Keratinocyte (primary cell): ENCODE data around the gene AGFG1. TPM values are rescaled to one million over a fixed set of nuclear protein-coding genes. Genes with fewer than 3 reads are reported as not detected.

Experiments used
- DNase-seq: peaks from one replicate; pipeline ENCODE4 v3.0.0-alpha.2; 2011; ENCODE audit warnings: low read depth, missing footprints, low spot score
- FAIRE-seq: peaks from 2 replicates; lab custom pipeline; 2011; peaks lifted over from hg19 to GRCh38; lab: Jason Lieb, UNC
- H2AFZ ChIP-seq: 2 replicates; pipeline ENCODE4 v1.6.0; 2012; ENCODE audit warnings: low read length, control low read depth, inconsistent platforms; ENCODE audit not compliant: control insufficient read depth
- H3K27ac ChIP-seq: 2 replicates; pipeline ENCODE4 v1.5.1; 2011; ENCODE audit warnings: low read length; ENCODE audit not compliant: control insufficient read depth, insufficient read depth
- H3K27me3 ChIP-seq: 3 replicates; pipeline ENCODE4 v1.6.0; 2011; ENCODE audit warnings: low read length; ENCODE audit not compliant: control insufficient read depth, insufficient read depth; ENCODE audit errors: extremely low read depth
- H3K36me3 ChIP-seq, 2 experiments: 2 replicates in 1 of 2; 3 replicates in 1 of 2; pipeline ENCODE4 v1.5.1; 2011; ENCODE audit warnings: low read length in 2 of 2, mild to moderate bottlenecking in 1 of 2; ENCODE audit not compliant: control insufficient read depth in 2 of 2, insufficient read depth in 2 of 2; ENCODE audit errors: extremely low read depth in 1 of 2
- H3K4me1 ChIP-seq: 3 replicates; pipeline ENCODE4 v1.5.1; 2011; ENCODE audit warnings: low read length; ENCODE audit not compliant: control insufficient read depth, insufficient read depth; ENCODE audit errors: extremely low read depth
- H3K4me2 ChIP-seq: 3 replicates; pipeline ENCODE4 v1.6.0; 2011; ENCODE audit warnings: low read depth, low read length; ENCODE audit not compliant: control insufficient read depth, insufficient read depth; ENCODE audit errors: extremely low read depth
- H3K4me3 ChIP-seq, 3 experiments: fragments of 200-600 bp in 1 of 3; sonication (generic) in 1 of 3; 2 replicates in 2 of 3; 3 replicates in 1 of 3; pipeline ENCODE4 v1.5.1; 2011 to 2016; ENCODE audit warnings: low read length in 3 of 3, mild to moderate bottlenecking in 3 of 3, control low read depth in 2 of 3, inconsistent platforms in 1 of 3, low read depth in 1 of 3, mixed read lengths in 1 of 3, mixed run types in 1 of 3, moderate library complexity in 1 of 3; ENCODE audit not compliant: control insufficient read depth in 2 of 3, insufficient read depth in 2 of 3; ENCODE audit errors: extremely low read depth in 1 of 3
- H3K79me2 ChIP-seq: 2 replicates; pipeline ENCODE4 v1.6.0; 2012; ENCODE audit warnings: low read length; ENCODE audit not compliant: control insufficient read depth, insufficient read depth
- H3K9ac ChIP-seq: 3 replicates; pipeline ENCODE4 v1.6.0; 2011; ENCODE audit warnings: low read length; ENCODE audit not compliant: control insufficient read depth, insufficient read depth; ENCODE audit errors: extremely low read depth
- H3K9me1 ChIP-seq: 3 replicates; pipeline ENCODE4 v1.6.0; 2011; ENCODE audit warnings: low read length; ENCODE audit not compliant: control insufficient read depth, insufficient read depth; ENCODE audit errors: extremely low read depth
- H3K9me3 ChIP-seq: 2 replicates; pipeline ENCODE4 v1.5.1; 2012; ENCODE audit warnings: low read depth, low read length; ENCODE audit not compliant: control insufficient read depth
- H4K20me1 ChIP-seq: 3 replicates; pipeline ENCODE4 v1.6.0; 2011; ENCODE audit warnings: low read length; ENCODE audit not compliant: control insufficient read depth, insufficient read depth; ENCODE audit errors: extremely low read depth
- CTCF ChIP-seq, 3 experiments: IDR thresholded peaks in 1 of 3; conservative IDR thresholded peaks in 1 of 3; optimal IDR thresholded peaks in 1 of 3; 2 replicates in 2 of 3; 3 replicates in 1 of 3; pipeline versions ENCODE3 to v1.5.1; 2011; ENCODE audit warnings: low read length in 3 of 3, mild to moderate bottlenecking in 3 of 3, moderate library complexity in 2 of 3, control low read depth in 1 of 3, inconsistent platforms in 1 of 3; ENCODE audit not compliant: insufficient read depth in 2 of 3; ENCODE audit errors: extremely low read depth in 1 of 3
- EZH2 ChIP-seq: IDR thresholded peaks from one replicate; pipeline ENCODE4 v1.6.1; 2012; ENCODE audit warnings: inconsistent platforms, mild to moderate bottlenecking, low read length, moderate library complexity
- dilution Hi-C: fragments of 300-500 bp; cut with MboI; formaldehyde crosslinking; loops from one replicate; pipeline ENCODE4 v1.7.0; 2020; ENCODE audit warnings: low sequenced_read_pairs; ENCODE audit not compliant: extremely low pct_ligation_motif_present
- polyA plus RNA-seq, 5 experiments: library from polyadenylated mRNA; depleted of rRNA in 3 of 5; stranded (reverse) in 3 of 5; stranded (forward) in 1 of 5; unstranded in 1 of 5; fragments of >200 nt; gene quantifications; 1 replicate in 1 of 5; 2 replicates in 3 of 5; 3 replicates in 1 of 5; pipeline versions ENCODE4 v1.2.1 to v1.2.3, GENCODE V29; 2011 to 2012; ENCODE audit warnings: missing spikeins in 2 of 5, low read depth in 1 of 5, low replicate concordance in 1 of 5

Gene AGFG1
- polyA plus RNA-seq, 1 donor (not counting 4 experiments of a cell fraction or from before 2014, with no cell fraction given): 111 TPM

DNA sequence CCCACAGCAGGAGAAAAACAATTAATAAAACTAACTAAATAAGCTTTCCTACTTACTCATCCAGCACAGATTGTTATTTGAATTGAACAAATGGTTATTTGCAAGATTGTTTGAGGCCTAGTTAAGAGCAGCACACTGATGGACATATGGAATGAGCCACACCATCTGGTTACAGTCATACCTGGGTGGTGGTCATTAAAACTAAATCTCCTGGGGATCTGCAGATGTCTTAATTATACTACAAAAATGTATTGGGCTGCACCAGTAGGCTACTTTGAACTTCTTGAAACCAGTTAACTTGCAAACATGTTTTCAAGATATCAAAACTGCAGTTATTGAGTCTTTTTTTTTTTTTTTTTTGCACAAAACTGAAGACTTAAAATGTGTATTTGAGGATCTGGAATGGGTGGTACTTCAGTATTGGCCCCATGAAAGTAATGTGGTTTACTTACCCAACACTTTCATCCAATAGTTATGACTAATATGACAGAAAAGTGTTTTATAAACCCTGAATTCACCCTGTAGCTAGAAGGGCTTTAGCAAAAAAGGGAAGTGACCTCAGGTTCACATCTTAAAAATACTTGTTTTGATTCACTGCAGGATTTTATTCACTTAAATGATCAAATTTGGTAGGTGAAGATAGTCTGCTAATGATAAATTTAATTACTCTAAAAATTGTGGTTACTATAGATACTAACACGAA, 10.8 kb downstream of the AGFG1 start:
- no peaks in the 10 kb centered on the region for H3K27me3 ChIP-seq
- H3K9me1 ChIP-seq: no peaks in the 10 kb centered on the region
- TF ChIP-seq EZH2 (no peak), CTCF (optimal IDR thresholded peaks at IDR 0.05 in 1 of 3, IDR thresholded peaks at IDR 0.05 in 1 of 3, conservative IDR thresholded peaks at IDR 0.05 in 1 of 3; ENCODE audit: extremely low read depth in 1 of 3, insufficient read depth in 2 of 3, low read length in 3 of 3) (no peak)
- H4K20me1 ChIP-seq: peaks cover 16% of the 10 kb centered on the region
- no peaks in the 10 kb centered on the region for H3K9me3 ChIP-seq
- peaks cover 99% of the 10 kb centered on the region for H3K79me2 ChIP-seq
- no peak overlapping the region for H3K27ac ChIP-seq
- H3K4me1 ChIP-seq: no peaks in the 10 kb centered on the region
- no peak overlapping the region for H3K9ac ChIP-seq
- H3K4me3 ChIP-seq: no peak overlapping the region
- no peak for FAIRE-seq
- no peak overlapping the region for H3K4me2 ChIP-seq
- no peaks in the 10 kb centered on the region for H3K36me3 ChIP-seq
- no peak overlapping the region for H2AFZ ChIP-seq
- no peak for DNase-seq
- dilution Hi-C loops: no loop called here

- Histone ChIP-seq H3K36me3 (no peaks in the 10 kb centered on the region), H3K4me2 (no peak overlapping the region), H2AFZ (no peak overlapping the region), H3K4me3 (no peak overlapping the region), H3K27ac (no peak overlapping the region), H3K9me3 (no peaks in the 10 kb centered on the region), H4K20me1 (peaks cover 8% of the 10 kb centered on the region), H3K9me1 (no peaks in the 10 kb centered on the region), H3K4me1 (no peaks in the 10 kb centered on the region), H3K27me3 (no peaks in the 10 kb centered on the region), H3K79me2 (peaks cover 96% of the 10 kb centered on the region), H3K9ac (no peak overlapping the region)
- FAIRE-seq (no peak), DNase-seq (no peak)
- TF ChIP-seq CTCF (optimal IDR thresholded peaks at IDR 0.05 in 1 of 3, IDR thresholded peaks at IDR 0.05 in 1 of 3, conservative IDR thresholded peaks at IDR 0.05 in 1 of 3; ENCODE audit: extremely low read depth in 1 of 3, insufficient read depth in 2 of 3, low read length in 3 of 3) (no peak), EZH2 (no peak)
- dilution Hi-C loops: no loop called here
Observed at GRCh38 chr2:227485429-227485828, 13.5 kb downstream of the AGFG1 start.
